HG03558 (cell line): ENCODE data around the gene FAM222A.

ENCODE experiments used
- ATAC-seq: cut with Tn5 transposase; IDR thresholded peaks from one replicate; pipeline ENCODE4 v1.9.1; 2021; ENCODE audit warnings: moderate number of reproducible peaks; ENCODE audit not compliant: unreplicated experiment; ENCODE audit errors: extremely low read depth

FAM222A gene

DNA sequence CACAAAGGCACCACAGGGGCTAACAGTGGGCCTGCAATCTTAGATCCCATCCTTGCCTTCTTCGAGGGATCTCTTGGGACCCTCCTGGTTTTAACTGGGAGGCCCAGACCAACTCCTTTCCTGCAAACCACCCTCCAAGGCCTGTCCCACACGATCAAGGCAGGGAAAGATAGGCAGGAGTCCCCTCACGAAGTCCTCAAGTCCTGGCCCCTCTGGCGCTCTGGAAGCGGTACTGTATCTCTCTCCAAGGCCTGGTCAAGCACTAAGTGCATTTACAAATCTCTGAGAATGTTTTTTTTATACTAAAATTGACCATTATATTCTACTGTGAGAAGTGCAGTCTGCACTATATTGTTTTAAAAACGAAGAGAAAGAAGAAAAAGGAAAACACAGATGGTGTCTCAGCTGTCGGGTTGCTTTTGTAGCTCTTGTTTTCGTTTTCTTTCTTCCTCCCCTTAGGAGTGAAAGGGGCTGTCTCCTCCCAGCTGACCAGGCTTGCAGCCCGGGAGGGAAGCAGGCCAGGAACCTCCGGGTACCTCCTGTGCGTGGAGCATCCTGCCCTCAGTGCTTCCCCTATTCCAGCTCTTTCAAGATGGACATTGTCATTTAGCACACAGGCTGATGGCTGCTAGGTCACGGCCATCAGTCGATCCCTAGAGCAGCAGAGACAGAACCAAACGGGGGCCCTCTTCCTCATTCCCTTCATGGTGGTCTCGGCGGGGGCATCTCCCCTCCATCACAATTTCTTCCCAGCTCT is 56.7 kb downstream of the FAM222A start:
- no peak for ATAC-seq

DNA sequence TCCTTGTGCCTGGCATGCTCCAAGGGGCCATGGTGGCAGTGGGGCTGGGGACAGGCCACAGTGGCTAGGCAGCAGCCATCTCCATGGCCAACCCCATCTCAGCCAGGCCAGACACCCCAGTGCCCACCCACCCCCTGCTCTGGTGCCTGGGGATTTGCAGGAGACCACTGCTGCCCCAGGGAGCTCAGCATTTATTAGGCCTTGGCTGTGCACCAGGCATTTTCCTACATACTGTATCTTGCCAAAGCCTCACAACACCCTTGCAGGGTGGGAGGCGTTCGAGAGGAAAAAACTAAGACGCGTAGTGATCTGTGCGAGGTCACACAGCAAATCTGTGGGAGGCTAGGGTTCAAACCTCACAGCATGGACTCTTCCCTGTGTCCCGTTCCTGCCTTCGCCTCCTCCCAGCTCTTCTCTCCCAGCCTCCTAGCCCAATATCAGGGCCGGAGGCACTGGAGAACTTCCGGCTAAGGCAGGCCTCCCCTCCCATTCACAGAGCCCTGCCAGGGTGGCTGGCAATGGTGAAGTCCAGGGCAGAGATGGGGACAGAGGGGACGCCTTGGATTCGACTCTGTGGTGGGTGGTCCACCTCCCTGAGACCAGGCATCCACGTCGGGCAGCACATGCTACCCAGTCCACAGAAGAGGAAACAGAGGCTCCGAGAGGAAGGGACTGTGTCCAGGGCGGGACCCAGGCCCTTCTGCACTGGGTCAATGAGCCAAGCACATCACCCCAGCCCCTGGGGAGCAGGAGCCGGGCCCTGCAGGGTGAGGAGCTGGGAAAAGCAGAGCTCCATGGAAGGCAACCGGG is 57.4 kb downstream of the FAM222A start:
- no peak for ATAC-seq

DNA sequence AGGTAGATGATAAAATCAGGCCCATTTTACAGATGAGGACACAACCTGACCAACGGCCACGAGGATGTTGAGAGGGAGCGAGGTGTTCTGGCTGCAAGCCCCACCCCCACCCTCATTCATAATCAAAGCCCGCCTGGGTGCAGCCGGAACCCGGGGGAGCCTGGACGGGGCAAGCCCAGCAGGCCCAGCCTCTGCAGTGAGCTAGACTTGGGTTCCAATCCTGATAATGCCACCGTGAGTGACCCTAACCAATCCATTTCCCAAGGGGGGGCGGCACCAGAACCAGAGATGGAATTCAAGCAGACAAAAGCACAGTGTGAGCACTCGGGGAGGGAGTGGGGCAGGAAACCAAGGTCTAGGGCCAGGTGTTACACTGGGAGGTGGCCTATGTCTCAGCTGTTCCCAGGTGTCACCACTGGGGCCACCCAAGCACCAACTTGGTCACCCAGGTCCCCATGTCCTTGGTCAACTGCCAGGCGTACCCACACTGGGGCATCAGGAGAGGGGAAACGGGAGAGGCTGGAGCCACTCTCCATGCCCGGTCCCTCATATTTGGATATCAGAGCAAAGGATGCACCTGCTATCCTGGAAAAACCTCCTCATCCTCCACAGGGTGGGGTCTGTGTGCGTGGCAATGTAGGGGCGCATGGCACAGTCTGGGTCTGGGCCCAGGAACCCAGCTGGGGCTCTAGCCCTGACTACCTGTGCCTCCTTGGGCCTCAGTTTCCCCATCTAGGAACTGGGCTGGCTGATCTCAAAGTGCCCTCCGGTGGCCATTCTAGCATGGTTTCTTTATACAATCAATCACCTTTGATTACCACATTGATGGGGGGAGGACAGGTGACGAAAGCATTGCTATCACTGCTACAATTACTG is 58.4 kb downstream of the FAM222A start:
- no peak for ATAC-seq

DNA sequence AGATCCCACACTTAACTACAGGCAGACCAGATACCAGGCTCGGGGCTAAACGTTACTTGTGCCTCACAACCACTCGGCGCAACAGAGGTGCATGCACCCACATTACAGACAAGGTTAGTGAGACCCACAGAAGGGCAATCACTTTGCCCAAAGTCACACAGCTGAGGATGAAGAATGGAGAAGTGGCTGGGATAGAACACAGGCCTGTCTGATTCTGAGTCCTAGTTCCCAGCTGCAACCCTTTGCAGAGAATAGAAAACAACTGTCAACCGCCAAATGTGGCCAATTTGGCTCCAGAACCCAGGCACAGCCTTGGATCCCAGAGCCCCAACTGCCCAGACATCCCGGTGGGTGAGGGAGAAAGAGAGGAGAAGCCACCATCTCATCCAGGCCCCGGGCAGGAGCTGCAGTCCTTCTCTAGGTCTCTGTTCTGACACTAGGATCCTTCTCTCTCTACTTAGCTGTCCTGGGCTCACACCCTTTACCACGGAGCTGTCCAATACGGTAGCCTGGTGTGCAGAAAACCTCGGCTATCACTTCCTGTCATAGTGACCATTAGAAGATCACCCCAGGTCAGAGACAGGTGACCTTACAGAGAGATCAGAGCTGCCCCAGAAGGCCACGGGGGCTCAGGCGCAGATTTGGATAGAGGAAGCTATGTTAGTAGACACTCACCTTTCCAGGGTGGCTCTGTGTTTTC is 59.1 kb downstream of the FAM222A start:
- no peak for ATAC-seq

DNA sequence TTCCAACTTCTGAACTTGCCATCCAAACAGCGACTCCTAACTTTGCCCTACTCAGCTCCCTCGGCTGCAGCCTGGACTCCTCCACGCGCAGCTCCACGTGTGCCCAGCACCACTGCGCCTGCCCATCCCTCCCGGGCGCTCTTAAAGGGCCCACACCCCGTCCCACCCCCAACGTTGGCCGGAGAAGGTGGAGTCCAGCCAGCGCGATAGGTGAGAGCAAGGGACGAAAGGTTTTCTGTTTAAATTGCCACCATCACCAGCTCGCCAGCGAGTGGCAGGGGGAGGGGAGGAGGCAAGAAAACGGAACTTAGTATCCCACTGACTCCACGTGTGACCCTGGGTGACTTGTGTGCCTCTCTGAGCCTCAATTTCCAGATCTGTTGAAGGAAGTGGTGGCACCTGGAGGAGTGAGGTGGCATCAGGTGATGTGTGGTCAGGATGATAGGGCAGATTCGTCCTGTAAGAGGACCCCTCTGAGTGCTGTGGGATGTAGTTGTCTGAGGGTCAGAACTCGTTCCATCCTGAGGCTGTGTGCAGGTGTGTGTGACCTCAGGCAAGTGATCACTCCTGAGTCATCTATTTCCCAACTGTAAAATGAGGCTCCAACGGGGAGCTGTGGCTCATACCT is 59.9 kb downstream of the FAM222A start:
- ATAC-seq = no peak

DNA sequence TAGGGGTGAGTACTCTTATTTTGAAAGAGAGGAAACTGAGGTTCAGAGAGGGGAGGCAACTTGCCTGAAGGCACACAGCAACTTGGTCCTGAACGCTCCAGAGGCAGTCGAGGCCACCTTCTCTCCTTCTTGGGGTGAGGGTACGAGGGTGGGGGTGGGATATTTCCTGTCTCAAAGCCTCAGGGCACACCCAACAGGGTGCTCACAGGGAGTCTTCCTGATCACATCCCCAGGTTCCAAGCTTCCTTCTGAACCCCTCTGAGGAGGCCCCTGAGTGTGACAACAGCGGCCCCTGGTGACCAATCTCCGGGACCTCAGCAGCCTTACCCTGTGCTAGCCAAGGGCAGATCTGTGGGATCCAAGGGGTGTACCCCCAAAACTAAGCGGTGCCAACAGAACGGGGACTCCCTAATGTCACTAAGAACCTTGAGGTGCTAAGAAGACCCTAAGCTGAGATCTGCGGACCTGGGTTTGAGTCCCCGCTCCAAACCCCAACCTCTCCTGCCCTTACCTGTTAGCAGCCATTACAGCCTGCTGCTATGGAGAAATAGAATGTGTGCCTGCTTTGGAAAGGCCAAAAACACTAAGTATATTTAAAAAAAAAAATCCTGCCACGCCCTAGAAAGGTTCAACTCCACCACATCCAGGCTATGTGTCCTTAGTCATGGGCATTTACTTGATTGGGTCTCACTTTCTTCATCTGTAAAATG is 61.7 kb downstream of the FAM222A start:
- no peak for ATAC-seq

DNA sequence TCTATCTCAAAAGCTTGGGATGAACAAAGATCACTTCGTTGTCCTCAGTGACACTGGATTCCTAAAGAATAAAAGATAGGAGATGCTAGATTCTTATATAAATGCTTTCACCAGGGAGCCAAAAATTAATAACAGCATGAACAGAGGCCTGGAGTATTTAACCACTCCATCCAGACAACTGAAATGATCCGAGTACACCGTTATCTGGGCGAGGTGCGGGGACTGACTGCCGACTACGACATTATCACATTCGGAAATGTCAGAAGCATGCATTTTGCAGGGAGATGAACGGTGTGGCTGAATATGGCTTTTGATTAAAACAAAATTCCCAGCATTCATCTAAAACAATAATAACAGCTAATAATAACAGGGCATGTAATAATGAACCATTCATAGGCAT is 63.0 kb downstream of the FAM222A start:
- no peak for ATAC-seq

DNA sequence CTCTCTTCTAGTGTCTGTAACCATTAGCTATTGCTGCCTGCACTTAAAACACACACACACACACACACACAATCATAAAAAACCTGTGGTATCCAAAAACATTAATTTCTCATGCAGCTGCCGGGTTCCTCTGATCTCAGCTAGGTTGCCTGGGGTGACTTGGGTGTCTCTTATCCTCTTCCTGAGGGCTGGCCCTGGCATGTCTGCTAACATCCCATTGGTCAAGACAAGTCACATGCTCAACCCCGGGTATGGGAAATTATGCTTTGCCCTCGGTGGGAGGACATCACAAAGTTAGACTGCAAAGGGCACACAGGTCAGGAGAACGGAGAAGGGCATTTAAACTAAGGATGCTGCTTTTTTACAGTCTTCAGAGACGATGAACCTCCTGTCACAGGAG is 63.9 kb downstream of the FAM222A start:
- no peak for ATAC-seq

DNA sequence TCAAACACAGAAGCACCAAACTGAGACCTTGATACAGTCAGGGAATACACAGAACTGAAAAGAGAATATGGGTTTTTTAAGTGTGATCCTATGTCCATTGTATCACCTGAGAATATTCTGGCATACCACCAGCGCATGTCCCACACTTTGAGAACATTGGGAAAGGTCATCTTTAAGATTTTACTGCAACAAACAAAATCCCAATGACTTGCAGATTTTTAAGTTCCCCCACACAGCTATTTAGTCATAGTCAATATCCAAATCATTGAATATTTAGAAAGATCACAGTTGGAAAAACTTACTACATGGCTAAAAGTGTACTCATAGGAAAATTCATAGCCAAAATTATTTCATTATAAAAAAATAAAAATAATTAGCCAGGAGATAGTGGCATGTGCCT is 65.1 kb downstream of the FAM222A start:
- ATAC-seq = no peak

DNA sequence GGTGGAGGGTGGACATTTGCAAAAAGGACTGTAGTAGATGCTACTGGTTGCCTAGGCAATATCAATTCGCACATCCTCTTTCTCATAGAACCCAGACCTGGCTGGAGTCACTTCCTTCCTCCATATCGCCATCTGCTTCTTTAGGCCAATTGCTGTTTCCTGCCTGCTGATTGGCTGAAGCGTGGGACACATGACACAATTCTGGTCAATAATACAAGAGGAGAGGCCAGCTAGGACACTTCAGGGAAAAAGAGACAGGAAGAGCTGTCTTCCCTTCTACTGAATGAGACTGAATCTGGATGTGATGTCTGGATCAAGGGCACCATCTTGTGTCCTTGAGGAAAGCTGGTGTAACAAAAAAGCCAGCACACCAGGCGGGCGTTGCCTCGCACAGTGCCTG is 65.8 kb downstream of the FAM222A start:
- no peak for ATAC-seq

DNA sequence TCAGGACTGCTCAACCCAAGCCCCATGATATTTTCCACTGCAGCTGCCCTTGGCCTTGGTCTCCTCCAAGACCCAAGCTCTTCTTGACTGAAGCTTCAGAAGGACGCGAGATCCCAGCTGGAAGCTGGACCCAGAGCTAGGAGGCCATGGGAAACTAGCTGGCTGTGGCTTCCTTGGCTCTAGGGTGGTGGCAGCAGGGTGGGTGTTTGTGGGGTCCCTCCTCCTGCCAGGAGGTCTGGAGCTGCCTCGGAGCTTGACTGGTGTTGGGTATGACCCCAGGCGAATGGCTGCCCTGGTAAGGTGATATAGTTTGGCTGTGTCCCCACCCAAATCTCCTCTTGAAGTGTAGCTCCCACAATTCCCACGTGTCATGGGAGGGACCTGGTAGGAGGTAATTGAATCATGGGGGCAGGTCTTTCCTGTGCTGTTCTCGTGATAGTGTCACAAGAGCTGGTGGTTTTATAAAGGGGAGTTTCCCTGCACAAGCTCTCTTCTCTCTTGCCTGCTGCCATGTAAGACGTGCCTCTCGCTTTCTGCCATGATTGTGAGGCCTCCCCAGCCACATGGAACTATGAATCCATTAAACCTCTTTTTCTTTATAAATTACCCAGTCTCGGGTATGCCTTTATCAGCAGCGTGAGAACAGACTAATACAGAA is 68.2 kb downstream of the FAM222A start:
- ATAC-seq = no peak

DNA sequence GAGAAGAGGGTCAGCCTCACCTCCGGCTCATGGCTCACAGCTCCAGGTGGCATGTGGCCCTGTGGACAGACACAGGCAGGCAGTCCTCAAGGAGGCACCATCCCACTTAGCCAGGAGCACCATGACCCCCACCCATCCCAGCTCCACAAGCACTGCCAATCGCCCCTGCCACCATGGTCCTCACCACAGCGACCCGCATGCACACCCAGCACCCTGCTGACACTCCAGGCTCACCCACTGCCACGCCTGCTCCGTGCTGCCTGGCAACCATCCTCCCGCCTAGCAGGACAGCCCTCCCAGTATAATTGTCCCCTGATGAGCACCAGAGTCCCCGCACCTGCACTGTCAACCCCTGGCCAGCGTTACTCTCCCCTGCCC is 68.7 kb downstream of the FAM222A start:
- ATAC-seq = no peak

DNA sequence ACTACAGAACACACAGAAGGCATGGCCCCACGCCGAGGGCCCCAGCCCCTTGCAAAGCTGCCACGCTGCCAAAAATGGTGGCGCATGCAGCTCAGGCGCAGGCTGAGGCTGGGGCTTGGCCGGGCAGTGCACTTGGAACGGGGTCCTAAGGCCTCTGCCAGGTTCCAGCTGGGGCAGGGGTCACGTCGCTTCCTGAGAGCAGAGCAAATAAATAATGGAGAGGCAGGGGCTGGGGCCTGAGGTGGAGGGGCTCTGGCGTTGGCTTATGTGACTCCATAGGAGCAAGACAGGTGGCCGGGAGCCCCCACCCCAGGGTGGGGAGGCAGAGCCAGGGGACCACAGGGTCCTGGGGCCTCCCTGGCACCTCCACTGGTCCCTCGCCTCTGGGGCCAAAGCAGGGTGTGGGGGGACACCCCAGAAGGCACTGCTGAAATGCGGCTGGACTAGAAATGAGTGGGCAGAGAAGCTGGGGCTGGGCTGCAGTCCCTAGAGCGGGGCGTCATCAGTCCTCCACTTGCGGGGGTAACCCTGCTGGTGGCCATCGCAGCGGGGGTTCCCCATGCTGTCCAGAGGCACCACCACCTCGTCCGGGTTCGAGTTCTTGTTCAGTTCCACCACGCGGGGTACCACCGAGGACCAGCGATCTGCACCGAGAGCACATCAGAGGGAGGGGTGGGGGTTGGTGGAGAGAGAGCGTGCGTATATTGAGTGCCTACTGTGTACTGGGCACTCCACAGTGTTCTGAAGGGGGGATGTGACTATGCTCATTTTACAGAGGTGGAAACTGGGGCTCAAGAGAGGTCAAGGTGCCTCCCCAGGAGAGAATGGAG is 69.7 kb downstream of the FAM222A start:
- no peak for ATAC-seq

DNA sequence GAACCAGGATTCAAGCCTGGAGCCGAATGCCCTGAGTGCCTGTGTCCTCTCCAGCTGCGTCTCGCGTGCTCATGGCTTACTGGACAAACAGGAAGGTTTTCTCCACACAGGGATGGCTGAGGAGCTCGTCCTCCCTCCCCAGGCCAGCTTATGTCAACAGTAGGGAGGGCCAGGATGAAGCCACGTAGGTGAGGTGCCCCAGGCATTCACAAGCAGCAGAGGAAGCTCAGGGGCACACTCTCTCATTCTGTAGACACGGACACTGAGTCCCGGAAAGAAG is 70.3 kb downstream of the FAM222A start:
- no peak for ATAC-seq

DNA sequence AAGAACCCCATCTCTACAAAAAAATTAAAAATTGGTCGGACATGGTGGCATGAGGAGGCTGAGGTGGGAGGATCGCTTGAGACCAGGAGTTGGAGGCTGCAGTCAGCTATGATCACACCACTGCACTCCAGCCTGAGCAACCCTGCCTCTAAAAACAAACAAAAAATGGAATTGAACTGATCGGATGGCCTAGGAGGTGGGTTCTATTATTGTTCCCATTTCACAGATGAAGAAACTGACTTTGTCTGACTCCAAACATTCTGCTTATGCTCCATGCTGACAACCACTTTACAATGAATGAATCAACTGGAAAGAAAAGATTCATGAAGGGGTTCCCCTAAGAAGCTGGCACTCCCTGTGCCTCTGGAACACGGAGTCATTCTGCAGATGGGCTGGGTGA is 72.2 kb downstream of the FAM222A start:
- no peak for ATAC-seq

DNA sequence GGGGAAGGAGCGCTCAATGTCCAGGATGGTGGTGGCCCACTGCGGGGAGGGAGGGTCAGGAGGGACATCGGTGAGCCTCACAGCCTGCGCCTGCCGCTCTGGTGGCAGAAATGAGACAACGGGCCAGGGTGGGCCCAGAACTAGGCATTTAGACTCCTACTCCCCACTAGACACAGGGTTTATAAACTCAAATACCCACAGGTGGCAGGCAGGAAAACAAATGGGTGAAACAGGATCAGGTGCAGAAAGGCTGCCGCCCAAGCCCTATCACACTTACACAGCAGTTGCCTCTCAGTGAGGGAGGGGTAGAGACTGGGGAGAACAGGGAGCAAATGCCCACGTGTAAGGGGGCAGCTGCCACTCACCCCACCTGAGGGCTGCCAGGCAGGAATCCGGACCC is 73.2 kb downstream of the FAM222A start:
- ATAC-seq = no peak

DNA sequence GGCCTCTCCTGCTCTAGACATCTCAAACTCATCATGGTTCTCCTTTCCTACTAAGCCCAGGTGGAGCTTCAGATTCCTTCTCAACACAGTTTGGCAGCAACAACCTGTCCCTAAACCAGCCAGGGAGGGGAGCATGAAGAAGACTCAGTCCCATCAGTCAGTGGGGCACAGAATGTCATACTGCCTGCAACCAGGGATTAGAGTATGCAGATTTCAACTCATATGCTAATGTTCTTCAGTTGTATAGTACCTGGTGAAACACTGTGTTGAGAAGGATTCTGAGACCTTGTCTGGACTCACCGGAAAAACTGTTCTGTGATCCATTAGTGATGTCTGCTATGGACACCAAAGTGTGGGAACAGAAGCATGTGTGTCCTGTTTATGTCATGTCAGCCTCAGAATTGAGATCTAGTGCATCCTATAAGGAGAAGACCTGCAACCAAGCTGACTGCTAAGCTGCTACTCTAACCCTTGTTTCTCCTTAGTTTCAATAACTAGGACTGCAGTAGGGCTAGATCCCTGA is 76.0 kb downstream of the FAM222A start:
- ATAC-seq = no peak

DNA sequence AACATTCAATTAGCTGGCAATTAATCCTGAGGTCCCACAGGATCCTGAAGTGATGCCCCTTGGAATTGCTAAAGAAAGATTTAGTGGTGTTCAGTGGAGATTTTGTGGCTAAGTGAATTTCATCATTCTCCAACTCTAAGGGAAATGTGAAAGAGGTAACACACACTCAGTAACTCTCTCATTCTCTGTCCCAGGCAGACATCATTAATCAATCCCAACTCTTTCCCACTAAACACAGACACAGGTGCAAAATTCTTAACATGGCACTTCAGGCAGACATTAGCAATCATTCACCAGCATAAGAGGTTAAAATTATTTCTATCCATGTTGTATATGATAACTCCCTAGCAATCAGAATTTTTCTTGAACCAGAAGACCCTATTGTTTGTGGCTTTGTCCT is 79.4 kb downstream of the FAM222A start:
- no peak for ATAC-seq
